ENCODE data around the gene CRYL1.

Gene CRYL1

GRCh38 chr13:20387441-20387971 is 138.2 kb downstream of the CRYL1 start:
- no peak overlapping the region for H3K4me3 ChIP-seq (ENCODE audit: low read depth in 1 of 2, low read length in 2 of 2)
- H3K27ac ChIP-seq (ENCODE audit: low read depth, low read length) = no peak overlapping the region
- H3K27me3 ChIP-seq (ENCODE audit: control insufficient read depth in 1 of 2, insufficient read depth in 2 of 2, low read length in 2 of 2) = no peaks in the 10 kb centered on the region
- H3K9ac ChIP-seq (ENCODE audit: low read depth in 1 of 2, low read length in 2 of 2) = no peak overlapping the region
- H3K36me3 ChIP-seq (ENCODE audit: control insufficient read depth in 1 of 2, insufficient read depth in 2 of 2, low read length in 2 of 2) = no peaks in the 10 kb centered on the region
- no peaks in the 10 kb centered on the region for H3K4me1 ChIP-seq (ENCODE audit: control insufficient read depth in 1 of 2, insufficient read depth in 2 of 2, low read length in 2 of 2)
- H3K9me3 ChIP-seq (ENCODE audit: control insufficient read depth in 1 of 2, low read length in 2 of 2) = no peaks in the 10 kb centered on the region

GRCh38 chr13:20387006-20387405 is 138.7 kb downstream of the CRYL1 start:
- no peaks in the 10 kb centered on the region for H3K9me3 ChIP-seq (ENCODE audit: control insufficient read depth in 1 of 2, low read length in 2 of 2)
- no peaks in the 10 kb centered on the region for H3K4me1 ChIP-seq (ENCODE audit: control insufficient read depth in 1 of 2, insufficient read depth in 2 of 2, low read length in 2 of 2)
- H3K36me3 ChIP-seq (ENCODE audit: control insufficient read depth in 1 of 2, insufficient read depth in 2 of 2, low read length in 2 of 2) = no peaks in the 10 kb centered on the region
- H3K27me3 ChIP-seq (ENCODE audit: control insufficient read depth in 1 of 2, insufficient read depth in 2 of 2, low read length in 2 of 2) = no peaks in the 10 kb centered on the region
- H3K27ac ChIP-seq (ENCODE audit: low read depth, low read length) = no peak overlapping the region
- no peak overlapping the region for H3K9ac ChIP-seq (ENCODE audit: low read depth in 1 of 2, low read length in 2 of 2)
- H3K4me3 ChIP-seq (ENCODE audit: low read depth in 1 of 2, low read length in 2 of 2) = no peak overlapping the region

- Histone ChIP-seq H3K36me3 (ENCODE audit: control insufficient read depth in 1 of 2, insufficient read depth in 2 of 2, low read length in 2 of 2) (no peaks in the 10 kb centered on the region), H3K27ac (ENCODE audit: low read depth, low read length) (no peak overlapping the region), H3K9ac (ENCODE audit: low read depth in 1 of 2, low read length in 2 of 2) (no peak overlapping the region), H3K9me3 (ENCODE audit: control insufficient read depth in 1 of 2, low read length in 2 of 2) (no peaks in the 10 kb centered on the region), H3K4me3 (ENCODE audit: low read depth in 1 of 2, low read length in 2 of 2) (no peak overlapping the region), H3K4me1 (ENCODE audit: control insufficient read depth in 1 of 2, insufficient read depth in 2 of 2, low read length in 2 of 2) (no peaks in the 10 kb centered on the region), H3K27me3 (ENCODE audit: control insufficient read depth in 1 of 2, insufficient read depth in 2 of 2, low read length in 2 of 2) (no peaks in the 10 kb centered on the region)
Observed at GRCh38 chr13:20383058-20383457, 142.6 kb downstream of the CRYL1 start.

GRCh38 chr13:20381401-20381800 is 144.3 kb downstream of the CRYL1 start:
- Histone ChIP-seq H3K9me3 (ENCODE audit: control insufficient read depth in 1 of 2, low read length in 2 of 2) (no peaks in the 10 kb centered on the region), H3K9ac (ENCODE audit: low read depth in 1 of 2, low read length in 2 of 2) (no peak overlapping the region), H3K36me3 (ENCODE audit: control insufficient read depth in 1 of 2, insufficient read depth in 2 of 2, low read length in 2 of 2) (no peaks in the 10 kb centered on the region), H3K4me3 (ENCODE audit: low read depth in 1 of 2, low read length in 2 of 2) (no peak overlapping the region), H3K4me1 (ENCODE audit: control insufficient read depth in 1 of 2, insufficient read depth in 2 of 2, low read length in 2 of 2) (no peaks in the 10 kb centered on the region), H3K27me3 (ENCODE audit: control insufficient read depth in 1 of 2, insufficient read depth in 2 of 2, low read length in 2 of 2) (no peaks in the 10 kb centered on the region), H3K27ac (ENCODE audit: low read depth, low read length) (no peak overlapping the region)

GRCh38 chr13:20378721-20379120 is 146.9 kb downstream of the CRYL1 start:
- H3K27me3 ChIP-seq (ENCODE audit: control insufficient read depth in 1 of 2, insufficient read depth in 2 of 2, low read length in 2 of 2) = no peaks in the 10 kb centered on the region
- H3K36me3 ChIP-seq (ENCODE audit: control insufficient read depth in 1 of 2, insufficient read depth in 2 of 2, low read length in 2 of 2) = no peaks in the 10 kb centered on the region
- H3K4me3 ChIP-seq (ENCODE audit: low read depth in 1 of 2, low read length in 2 of 2) = no peak overlapping the region
- no peak overlapping the region for H3K9ac ChIP-seq (ENCODE audit: low read depth in 1 of 2, low read length in 2 of 2)
- no peaks in the 10 kb centered on the region for H3K9me3 ChIP-seq (ENCODE audit: control insufficient read depth in 1 of 2, low read length in 2 of 2)
- H3K27ac ChIP-seq (ENCODE audit: low read depth, low read length) = no peak overlapping the region
- H3K4me1 ChIP-seq (ENCODE audit: control insufficient read depth in 1 of 2, insufficient read depth in 2 of 2, low read length in 2 of 2) = no peaks in the 10 kb centered on the region

- Histone ChIP-seq H3K9me3 (ENCODE audit: control insufficient read depth in 1 of 2, low read length in 2 of 2) (no peaks in the 10 kb centered on the region), H3K27me3 (ENCODE audit: control insufficient read depth in 1 of 2, insufficient read depth in 2 of 2, low read length in 2 of 2) (no peaks in the 10 kb centered on the region), H3K9ac (ENCODE audit: low read depth in 1 of 2, low read length in 2 of 2) (no peak overlapping the region), H3K4me1 (ENCODE audit: control insufficient read depth in 1 of 2, insufficient read depth in 2 of 2, low read length in 2 of 2) (no peaks in the 10 kb centered on the region), H3K27ac (ENCODE audit: low read depth, low read length) (no peak overlapping the region), H3K36me3 (ENCODE audit: control insufficient read depth in 1 of 2, insufficient read depth in 2 of 2, low read length in 2 of 2) (no peaks in the 10 kb centered on the region), H3K4me3 (ENCODE audit: low read depth in 1 of 2, low read length in 2 of 2) (no peak overlapping the region)
Observed at GRCh38 chr13:20377720-20378119, 147.9 kb downstream of the CRYL1 start.

GRCh38 chr13:20375871-20376270 is 149.8 kb downstream of the CRYL1 start:
- Histone ChIP-seq H3K36me3 (ENCODE audit: control insufficient read depth in 1 of 2, insufficient read depth in 2 of 2, low read length in 2 of 2) (no peaks in the 10 kb centered on the region), H3K4me3 (ENCODE audit: low read depth in 1 of 2, low read length in 2 of 2) (no peak overlapping the region), H3K27ac (ENCODE audit: low read depth, low read length) (no peak overlapping the region), H3K4me1 (ENCODE audit: control insufficient read depth in 1 of 2, insufficient read depth in 2 of 2, low read length in 2 of 2) (no peaks in the 10 kb centered on the region), H3K9me3 (ENCODE audit: control insufficient read depth in 1 of 2, low read length in 2 of 2) (no peaks in the 10 kb centered on the region), H3K27me3 (ENCODE audit: control insufficient read depth in 1 of 2, insufficient read depth in 2 of 2, low read length in 2 of 2) (no peaks in the 10 kb centered on the region), H3K9ac (ENCODE audit: low read depth in 1 of 2, low read length in 2 of 2) (no peak overlapping the region)

- Histone ChIP-seq H3K27me3 (ENCODE audit: control insufficient read depth in 1 of 2, insufficient read depth in 2 of 2, low read length in 2 of 2) (no peaks in the 10 kb centered on the region), H3K9me3 (ENCODE audit: control insufficient read depth in 1 of 2, low read length in 2 of 2) (no peaks in the 10 kb centered on the region), H3K4me3 (ENCODE audit: low read depth in 1 of 2, low read length in 2 of 2) (no peak overlapping the region), H3K9ac (ENCODE audit: low read depth in 1 of 2, low read length in 2 of 2) (no peak overlapping the region), H3K27ac (ENCODE audit: low read depth, low read length) (no peak overlapping the region), H3K4me1 (ENCODE audit: control insufficient read depth in 1 of 2, insufficient read depth in 2 of 2, low read length in 2 of 2) (no peaks in the 10 kb centered on the region), H3K36me3 (ENCODE audit: control insufficient read depth in 1 of 2, insufficient read depth in 2 of 2, low read length in 2 of 2) (no peaks in the 10 kb centered on the region)
Observed at GRCh38 chr13:20373861-20374260, 151.8 kb downstream of the CRYL1 start.

GRCh38 chr13:20371825-20372224 is 153.8 kb downstream of the CRYL1 start:
- Histone ChIP-seq H3K4me1 (ENCODE audit: control insufficient read depth in 1 of 2, insufficient read depth in 2 of 2, low read length in 2 of 2) (no peaks in the 10 kb centered on the region), H3K9me3 (ENCODE audit: control insufficient read depth in 1 of 2, low read length in 2 of 2) (no peaks in the 10 kb centered on the region)

GRCh38 chr13:20370815-20371421 is 154.7 kb downstream of the CRYL1 start:
- no peaks in the 10 kb centered on the region for H3K27me3 ChIP-seq (ENCODE audit: control insufficient read depth in 1 of 2, insufficient read depth in 2 of 2, low read length in 2 of 2)
- no peaks in the 10 kb centered on the region for H3K9me3 ChIP-seq (ENCODE audit: control insufficient read depth in 1 of 2, low read length in 2 of 2)
- no peak overlapping the region for H3K9ac ChIP-seq (ENCODE audit: low read depth in 1 of 2, low read length in 2 of 2)
- H3K36me3 ChIP-seq (ENCODE audit: control insufficient read depth in 1 of 2, insufficient read depth in 2 of 2, low read length in 2 of 2) = no peaks in the 10 kb centered on the region
- no peak overlapping the region for H3K4me3 ChIP-seq (ENCODE audit: low read depth in 1 of 2, low read length in 2 of 2)
- no peak overlapping the region for H3K27ac ChIP-seq (ENCODE audit: low read depth, low read length)
- H3K4me1 ChIP-seq (ENCODE audit: control insufficient read depth in 1 of 2, insufficient read depth in 2 of 2, low read length in 2 of 2) = no peaks in the 10 kb centered on the region

More at GRCh38 chr13:20371825-20372224, 153.8 kb downstream of the CRYL1 start:
- no peak overlapping the region for H3K27ac ChIP-seq (ENCODE audit: low read depth, low read length)
- H3K9ac ChIP-seq (ENCODE audit: low read depth in 1 of 2, low read length in 2 of 2) = no peak overlapping the region
- no peaks in the 10 kb centered on the region for H3K36me3 ChIP-seq (ENCODE audit: control insufficient read depth in 1 of 2, insufficient read depth in 2 of 2, low read length in 2 of 2)
- H3K27me3 ChIP-seq (ENCODE audit: control insufficient read depth in 1 of 2, insufficient read depth in 2 of 2, low read length in 2 of 2) = no peaks in the 10 kb centered on the region
- H3K4me3 ChIP-seq (ENCODE audit: low read depth in 1 of 2, low read length in 2 of 2) = no peak overlapping the region

All from duodenal mucosa (tissue), 2 donors.